NB4 (cell line): Measurements from ENCODE around the gene GCG.

Source experiments
- DNase-seq: peaks from one replicate; pipeline ENCODE4 v3.0.0; 2010; ENCODE audit warnings: low read depth
- H3K4me3 ChIP-seq: one replicate; pipeline ENCODE4 v1.5.1; 2011; ENCODE audit warnings: mild to moderate bottlenecking, low read depth, low read length, moderate library complexity
- CTCF ChIP-seq: IDR thresholded peaks from one replicate; pipeline ENCODE4 v1.5.1; 2012; ENCODE audit warnings: low read depth, low read length
- MAX ChIP-seq: IDR thresholded peaks from 2 replicates; pipeline ENCODE4 v1.6.1; 2011; ENCODE audit warnings: low read depth, low read length
- MYC ChIP-seq: IDR thresholded peaks from 2 replicates; pipeline ENCODE4 v1.6.1; 2011; ENCODE audit warnings: low read depth, low read length
- POLR2A ChIP-seq: IDR thresholded peaks from 2 replicates; pipeline ENCODE4 v1.6.1; 2011; ENCODE audit warnings: mild to moderate bottlenecking; ENCODE audit not compliant: insufficient read length; ENCODE audit errors: extremely low read depth

Gene GCG

GRCh38 chr2:162177301-162177700 lies 25.3 kb upstream of the GCG start:
- TF ChIP-seq POLR2A (no peak), MAX (no peak), CTCF (no peak), MYC (no peak)
- DNase-seq = no peak

GRCh38 chr2:162175714-162176113 lies 23.7 kb upstream of the GCG start:
- DNase-seq = no peak
- no peak overlapping the region for H3K4me3 ChIP-seq
- TF ChIP-seq MAX = no peak

More at GRCh38 chr2:162177301-162177700, 25.3 kb upstream of the GCG start:
- no peak overlapping the region for H3K4me3 ChIP-seq

GRCh38 chr2:162174746-162175145 lies 22.7 kb upstream of the GCG start:
- DNase-seq = no peak
- TF ChIP-seq MAX (no peak), CTCF (no peak), POLR2A (no peak), MYC (no peak)
- no peak overlapping the region for H3K4me3 ChIP-seq

GRCh38 chr2:162172802-162173370 lies 20.8 kb upstream of the GCG start:
- no peak overlapping the region for H3K4me3 ChIP-seq
- no peak for TF ChIP-seq CTCF
- TF ChIP-seq MYC = no peak
- TF ChIP-seq MAX = no peak
- no peak for TF ChIP-seq POLR2A
- DNase-seq = no peak

GRCh38 chr2:162166745-162167144 lies 14.7 kb upstream of the GCG start:
- TF ChIP-seq MAX = no peak
- no peak for TF ChIP-seq CTCF
- no peak for TF ChIP-seq POLR2A
- no peak for TF ChIP-seq MYC
- no peak overlapping the region for H3K4me3 ChIP-seq
- DNase-seq = no peak

GRCh38 chr2:162166174-162166573 lies 14.1 kb upstream of the GCG start:
- H3K4me3 ChIP-seq = no peak overlapping the region
- TF ChIP-seq CTCF (no peak), MYC (no peak), POLR2A (no peak), MAX (no peak)
- no peak for DNase-seq
